Lower leg skin (tissue), 4 donors: ENCODE data around the gene TTC34. TPM values are rescaled to one million over a fixed set of nuclear protein-coding genes. Genes with fewer than 3 reads are reported as not detected.

Source experiments
- DNase-seq, 2 donors: peaks; one replicate each; pipeline ENCODE4 v3.0.0-alpha.2; 2019; ENCODE audit warnings: low spot score in 2 of 2
- H3K4me3 ChIP-seq: fragments of 200-600 bp; sonication (generic); 2 replicates; pipeline ENCODE4 v1.5.1; 2017; ENCODE audit warnings: mild to moderate bottlenecking, low read depth; ENCODE audit not compliant: poor library complexity, severe bottlenecking
- POLR2A ChIP-seq, 2 donors: fragments of 450-650 bp; IDR thresholded peaks; one replicate each; pipeline ENCODE4 v1.6.1; 2016 to 2017; ENCODE audit warnings: antibody characterized with exemption in 2 of 2, mild to moderate bottlenecking in 1 of 2, moderate library complexity in 1 of 2
- WGBS, 2 donors: methylation state at CpG; one replicate each; pipeline ENCODE4 v1.1.5; 2018; 5-methylcytosine and 5-hydroxymethylcytosine counted together
- intact Hi-C: fragments of 100-400 bp; cut with DNase I; formaldehyde crosslinking; loops from one replicate; pipeline ENCODE4 v1.15.0; 2023; ENCODE audit warnings: low total_unique reads
- total RNA-seq, 4 donors: library from RNA; depleted of rRNA; stranded (reverse); fragments of >200 nt; gene quantifications; one replicate each; pipeline ENCODE4 v1.1.0, GENCODE V29; 2016
- TF ChIP-seq, protein P1 (sequence below), 3 donors: fragments of 450-650 bp; IDR thresholded peaks; one replicate each; pipeline ENCODE4 v1.5.1; 2016; ENCODE audit warnings: antibody characterized with exemption in 3 of 3, mild to moderate bottlenecking in 3 of 3, moderate library complexity in 2 of 3

Gene TTC34
- total RNA-seq, 4 donors from 2014 or later, result 0.07 to 0.23 (median 0.17) TPM

DNA sequence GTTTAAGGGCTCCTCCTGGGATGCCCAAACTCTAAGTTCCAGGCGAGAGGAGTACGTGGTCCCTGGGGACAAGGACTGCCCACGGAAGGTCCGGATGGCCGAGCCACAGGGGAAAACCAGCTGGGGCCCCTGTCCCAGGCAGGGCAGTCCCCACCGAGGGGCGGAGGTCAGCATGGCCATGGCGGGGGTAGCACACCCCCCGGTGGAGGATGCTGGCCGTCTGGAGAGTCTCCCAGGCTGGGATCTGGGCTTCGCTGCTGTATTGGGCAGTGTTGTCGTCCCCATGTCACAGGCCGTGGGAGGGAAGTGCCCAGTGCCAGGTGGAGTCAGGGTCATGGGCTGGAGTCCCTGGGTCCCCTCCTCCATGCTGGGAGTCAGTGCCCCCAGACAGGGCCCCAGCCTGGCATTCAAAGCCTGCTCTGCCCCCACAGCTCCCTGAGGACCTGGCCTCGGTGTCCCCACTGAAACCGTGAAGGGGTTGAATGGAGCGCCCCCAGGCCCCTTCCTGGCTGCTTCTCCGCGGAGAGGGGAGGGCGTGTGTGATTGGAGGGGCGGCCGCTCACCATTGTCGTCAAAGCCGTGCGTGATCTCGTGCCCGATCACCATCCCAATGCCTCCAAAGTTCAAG lies 208.1 kb downstream of the TTC34 start:
- TF ChIP-seq POLR2A (IDR thresholded peaks at IDR 0.05), result no peak
- TF ChIP-seq, protein P1, sequence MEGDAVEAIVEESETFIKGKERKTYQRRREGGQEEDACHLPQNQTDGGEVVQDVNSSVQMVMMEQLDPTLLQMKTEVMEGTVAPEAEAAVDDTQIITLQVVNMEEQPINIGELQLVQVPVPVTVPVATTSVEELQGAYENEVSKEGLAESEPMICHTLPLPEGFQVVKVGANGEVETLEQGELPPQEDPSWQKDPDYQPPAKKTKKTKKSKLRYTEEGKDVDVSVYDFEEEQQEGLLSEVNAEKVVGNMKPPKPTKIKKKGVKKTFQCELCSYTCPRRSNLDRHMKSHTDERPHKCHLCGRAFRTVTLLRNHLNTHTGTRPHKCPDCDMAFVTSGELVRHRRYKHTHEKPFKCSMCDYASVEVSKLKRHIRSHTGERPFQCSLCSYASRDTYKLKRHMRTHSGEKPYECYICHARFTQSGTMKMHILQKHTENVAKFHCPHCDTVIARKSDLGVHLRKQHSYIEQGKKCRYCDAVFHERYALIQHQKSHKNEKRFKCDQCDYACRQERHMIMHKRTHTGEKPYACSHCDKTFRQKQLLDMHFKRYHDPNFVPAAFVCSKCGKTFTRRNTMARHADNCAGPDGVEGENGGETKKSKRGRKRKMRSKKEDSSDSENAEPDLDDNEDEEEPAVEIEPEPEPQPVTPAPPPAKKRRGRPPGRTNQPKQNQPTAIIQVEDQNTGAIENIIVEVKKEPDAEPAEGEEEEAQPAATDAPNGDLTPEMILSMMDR (IDR thresholded peaks at IDR 0.05), result no peak
- intact Hi-C loops, result no loop called here
- DNase-seq, result no peak
- H3K4me3 ChIP-seq, result no peak overlapping the region
- 68 to 69% methylated on average over 13 to 15 of the region's 26 CpGs for WGBS, 2 donors

DNA sequence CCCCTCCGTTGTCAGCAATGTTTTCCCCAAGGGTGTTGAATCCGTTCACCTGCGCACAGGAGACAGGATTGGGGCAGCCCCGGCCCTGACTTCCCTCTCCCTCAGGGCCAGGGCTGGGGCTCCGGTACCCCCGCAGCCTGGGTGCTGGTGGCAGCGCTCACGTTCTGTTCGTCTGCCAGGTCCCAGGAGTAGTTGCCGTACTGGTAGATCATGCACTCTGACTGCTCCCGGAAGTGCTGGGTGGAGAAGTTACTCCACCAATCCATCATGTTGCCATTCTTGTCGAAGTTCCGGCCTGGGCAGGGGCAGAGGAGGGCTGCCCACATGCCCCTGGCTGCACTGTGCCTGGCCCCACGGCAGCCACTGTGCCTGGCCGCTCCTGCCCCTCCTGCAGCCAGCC lies 208.8 kb downstream of the TTC34 start:
- intact Hi-C loops, result no loop called here
- no peak for DNase-seq
- 42 to 47% methylated on average over 10 to 12 of the region's 15 CpGs for WGBS, 2 donors
- no peak for TF ChIP-seq POLR2A (IDR thresholded peaks at IDR 0.05)
- TF ChIP-seq, protein P1 (IDR thresholded peaks at IDR 0.05), result no peak
- H3K4me3 ChIP-seq, result no peak overlapping the region

DNA sequence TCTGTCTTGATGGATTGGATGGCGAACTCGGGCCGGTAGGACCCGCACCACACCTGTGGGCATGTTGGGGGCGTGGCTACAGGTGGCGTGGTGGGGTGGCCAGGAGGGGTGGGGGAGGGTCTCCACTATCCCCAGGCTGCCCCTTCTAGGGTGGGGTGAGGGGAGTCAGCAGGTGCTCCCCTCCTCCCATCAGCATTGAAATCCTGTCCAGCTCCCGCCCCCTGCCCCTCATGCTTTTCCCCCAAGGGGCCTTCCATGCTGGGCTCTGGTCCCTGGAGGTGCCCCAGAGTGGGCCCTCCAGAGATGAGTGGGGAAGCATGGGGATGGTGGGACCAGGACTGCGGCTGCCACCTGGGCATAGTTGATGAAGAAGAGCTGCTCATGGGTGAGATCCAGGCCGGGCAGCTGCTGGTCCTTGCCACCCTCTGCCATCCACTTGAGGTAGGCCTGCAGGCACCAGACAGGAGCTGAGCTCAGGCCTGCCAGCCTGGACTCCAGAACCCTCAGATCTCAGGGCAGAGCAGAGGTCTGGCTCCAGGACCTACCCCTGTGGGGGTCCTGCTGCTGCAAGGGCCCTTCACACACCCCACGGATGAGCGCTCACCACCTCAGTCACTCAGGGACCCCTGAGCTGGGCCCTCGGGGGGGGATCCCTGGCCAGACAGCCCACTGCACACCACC lies 209.8 kb downstream of the TTC34 start:
- H3K4me3 ChIP-seq, result no peak overlapping the region
- no peak for DNase-seq
- 91 to 92% methylated on average over 9 to 11 of the region's 12 CpGs for WGBS, 2 donors
- no peak for TF ChIP-seq POLR2A (IDR thresholded peaks at IDR 0.05)
- TF ChIP-seq, protein P1 (IDR thresholded peaks at IDR 0.05), result no peak
- intact Hi-C loops, result no loop called here

DNA sequence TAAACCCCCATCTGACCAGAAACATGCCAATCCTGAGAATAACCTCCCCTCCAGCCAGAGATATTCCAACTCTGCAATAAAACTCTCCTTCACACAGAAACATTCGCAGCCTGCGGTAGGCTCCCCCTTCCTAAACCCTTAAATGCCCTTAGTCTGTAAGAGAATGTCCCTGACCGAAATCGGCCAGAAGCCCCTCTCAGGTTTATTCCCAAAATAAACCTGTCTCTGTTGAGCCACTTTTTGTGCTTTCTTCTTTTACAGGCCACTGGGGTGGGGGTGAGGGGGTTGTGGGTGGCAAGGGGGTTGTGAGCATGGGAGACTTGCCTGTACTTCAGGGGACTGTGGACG lies 210.3 kb downstream of the TTC34 start:
- no peak overlapping the region for H3K4me3 ChIP-seq
- no peak for DNase-seq
- intact Hi-C loops, result no loop called here
- WGBS, 2 donors, result 81 to 88% methylated on average over 5 of the region's 5 CpGs
- TF ChIP-seq, protein P1 (IDR thresholded peaks at IDR 0.05), result no peak
- no peak for TF ChIP-seq POLR2A (IDR thresholded peaks at IDR 0.05)

DNA sequence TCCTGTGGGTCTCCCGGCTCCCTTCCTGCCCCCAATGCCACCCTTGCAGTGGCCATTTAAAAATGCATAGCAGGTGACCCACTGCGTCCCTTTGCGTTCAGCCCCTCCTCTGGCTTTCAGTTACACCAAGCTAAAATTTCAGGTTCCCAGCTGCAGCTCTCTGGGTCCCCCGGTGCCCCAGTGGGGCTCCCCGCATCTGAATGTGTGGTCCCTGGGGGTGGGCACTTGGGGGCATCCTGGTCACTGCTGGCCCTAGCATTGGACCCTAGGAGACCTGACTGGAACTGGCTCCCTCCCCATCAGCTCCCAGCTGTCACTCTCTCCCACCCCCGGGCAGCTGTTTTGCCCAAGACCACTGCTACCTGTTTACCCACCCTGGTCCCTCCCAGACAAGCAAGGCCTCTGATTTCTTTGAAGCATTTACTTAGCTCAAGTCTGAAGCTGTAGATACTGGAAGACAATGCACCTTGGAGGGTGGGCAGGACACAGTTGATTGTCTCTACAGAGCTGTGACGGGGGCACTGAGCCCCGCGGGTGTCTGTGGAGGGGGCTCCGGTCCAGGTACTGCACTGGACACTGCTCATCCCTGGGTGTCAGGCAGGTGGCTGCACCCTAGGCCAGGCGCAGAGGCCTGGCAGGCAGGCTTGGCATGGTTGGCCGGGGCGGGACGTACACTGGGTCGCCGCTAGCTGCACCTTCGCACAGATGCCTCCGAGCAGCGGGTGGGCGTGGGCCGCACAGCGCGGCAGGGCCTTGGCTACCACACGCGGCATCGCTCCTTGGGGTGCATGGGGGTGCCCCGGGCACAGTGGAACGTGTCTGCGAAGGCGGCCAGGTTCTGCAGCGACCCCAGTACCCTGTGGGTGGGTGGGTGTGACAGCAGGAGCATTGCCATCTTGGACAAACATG lies 211.0 kb downstream of the TTC34 start:
- intact Hi-C loops, result no loop called here
- no peak overlapping the region for H3K4me3 ChIP-seq
- 78 to 89% methylated on average over 23 to 29 of the region's 31 CpGs for WGBS, 2 donors
- TF ChIP-seq, protein P1 (IDR thresholded peaks at IDR 0.05), result no peak
- no peak for TF ChIP-seq POLR2A (IDR thresholded peaks at IDR 0.05)
- no peak for DNase-seq
